GM21825 (cell line): ENCODE measurements around the gene ZNF534.
"Not testable (repeated sequence)": the region's sequence is repeated elsewhere in the genome, so short reads cannot be mapped to it uniquely, and the experiment has no call there.

Experiments used
- ATAC-seq: cut with Tn5 transposase; IDR thresholded peaks from one replicate; pipeline ENCODE4 v1.9.1; 2021; ENCODE audit warnings: mild to moderate bottlenecking, moderate library complexity; ENCODE audit not compliant: unreplicated experiment

The ZNF534 gene

DNA sequence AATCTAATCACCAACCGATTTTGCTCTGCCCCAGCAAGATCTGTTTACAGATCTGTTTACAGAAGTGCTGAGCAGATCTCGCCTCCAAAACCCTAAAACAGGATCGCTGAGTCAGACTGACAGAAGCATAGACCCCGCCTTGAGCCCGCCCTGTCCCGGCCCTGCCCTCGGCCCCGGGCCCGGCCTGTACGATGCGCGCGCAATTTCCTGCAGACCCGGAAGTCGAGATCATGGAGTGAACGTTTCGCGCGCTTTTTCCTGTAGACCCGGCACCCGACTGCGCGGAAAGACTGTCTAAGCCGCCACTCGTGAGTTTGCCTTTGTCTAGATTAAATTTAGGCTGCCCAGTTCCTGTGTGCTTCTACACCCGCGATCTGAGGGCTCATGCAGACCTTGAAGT, at the start of gene ZNF534:
Gene ZNF534 (plus strand): TSS at position 212 of the 400 bp plus-strand sequence. CDS start 2,327 bp downstream, outside the sequence.
- ATAC-seq = no peak

DNA sequence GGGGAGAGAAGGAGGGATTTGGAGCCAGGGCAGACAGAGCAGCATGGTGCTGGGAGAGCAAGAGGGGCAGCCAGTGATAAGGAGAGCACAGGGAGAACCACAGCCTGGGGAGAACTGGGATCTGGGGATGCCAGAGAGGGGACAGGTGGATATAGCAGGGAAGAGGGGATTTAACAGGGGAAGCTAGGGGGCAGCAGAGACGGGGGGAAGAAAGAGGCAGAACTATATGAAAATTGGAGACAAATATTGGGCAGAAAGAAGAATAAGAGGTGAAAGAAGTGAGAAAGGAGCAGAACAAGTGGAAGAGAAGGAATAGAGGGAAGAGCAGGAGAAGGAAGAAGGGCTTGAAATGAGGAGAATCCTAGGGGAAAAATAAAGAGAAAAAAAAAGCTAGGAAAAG, 37.8 kb upstream of the ZNF534 start:
- ATAC-seq = no peak

- peak; percentile 70 for ATAC-seq
Measured at GRCh38 chr19:52397310-52398080, 31.5 kb upstream of the ZNF534 start, which contains the start of gene ZNF528. Gene ZNF528 (plus strand): TSS chr19:52397849. CDS start chr19:52402014, 4,165 bp downstream.

- ATAC-seq = no peak
Measured at GRCh38 chr19:52398081-52398441, 30.9 kb upstream of the ZNF534 start.

DNA sequence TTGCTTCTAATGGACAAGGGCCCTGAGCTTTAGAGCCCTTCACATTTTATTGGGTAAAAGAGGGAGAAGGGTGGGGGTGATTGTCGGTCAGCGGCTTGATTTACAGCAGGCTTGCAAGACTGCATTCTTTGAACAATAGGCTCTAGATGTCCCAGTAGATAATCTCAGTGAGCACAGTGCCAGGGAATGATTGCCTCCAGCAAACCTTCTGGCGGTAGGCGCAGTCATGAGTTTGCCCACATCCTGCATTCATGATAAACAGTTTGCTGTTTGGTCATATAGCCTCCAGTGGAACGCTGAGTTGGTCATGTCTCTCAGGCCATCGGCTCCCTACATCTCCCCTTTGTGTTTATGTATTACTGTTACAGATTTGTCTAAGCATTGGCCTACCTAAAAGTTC, 18.7 kb upstream of the ZNF534 start:
- no peak for ATAC-seq

DNA sequence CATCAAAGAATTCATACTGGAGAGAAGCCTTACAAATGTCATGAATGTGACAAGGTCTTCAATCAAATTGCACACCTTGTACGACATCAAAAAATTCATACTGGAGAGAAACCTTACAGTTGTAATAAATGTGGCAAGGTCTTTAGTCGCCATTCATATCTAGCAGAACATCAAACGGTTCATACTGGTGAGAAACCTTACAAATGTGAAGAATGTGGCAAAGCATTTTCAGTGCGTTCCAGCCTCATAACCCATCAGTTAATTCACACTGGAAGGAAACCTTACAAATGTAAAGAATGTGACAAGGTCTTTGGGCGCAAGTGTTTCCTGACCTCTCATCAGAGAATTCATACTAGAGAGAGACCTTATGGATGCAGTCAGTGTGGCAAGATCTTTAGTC, 13.2 kb upstream of the ZNF534 start:
- ATAC-seq = no peak

DNA sequence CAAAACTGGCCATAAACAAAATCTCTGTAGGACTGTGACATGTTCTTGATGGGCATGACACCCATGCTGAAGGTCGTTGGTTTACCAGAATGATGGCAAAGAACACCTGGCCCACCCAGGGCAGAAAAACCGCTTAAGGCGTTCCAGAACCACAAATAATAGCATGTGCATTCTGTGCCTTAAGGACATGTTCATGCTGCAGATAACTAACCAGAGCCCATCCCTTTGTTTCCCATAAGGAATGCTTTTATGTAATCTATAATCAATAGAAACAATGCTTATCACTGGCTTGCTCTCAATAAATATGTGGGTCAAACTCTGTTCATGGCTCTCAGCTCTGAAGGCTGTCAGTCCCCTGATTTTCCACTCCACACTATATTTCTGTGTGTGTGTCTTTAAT, 13.2 kb downstream of the ZNF534 start:
- ATAC-seq = no peak

- ATAC-seq = no peak
Measured at GRCh38 chr19:52444506-52444905, 15.6 kb downstream of the ZNF534 start.

GRCh38 chr19:52451241-52451640, 22.3 kb downstream of the ZNF534 start:
- no peak for ATAC-seq

DNA sequence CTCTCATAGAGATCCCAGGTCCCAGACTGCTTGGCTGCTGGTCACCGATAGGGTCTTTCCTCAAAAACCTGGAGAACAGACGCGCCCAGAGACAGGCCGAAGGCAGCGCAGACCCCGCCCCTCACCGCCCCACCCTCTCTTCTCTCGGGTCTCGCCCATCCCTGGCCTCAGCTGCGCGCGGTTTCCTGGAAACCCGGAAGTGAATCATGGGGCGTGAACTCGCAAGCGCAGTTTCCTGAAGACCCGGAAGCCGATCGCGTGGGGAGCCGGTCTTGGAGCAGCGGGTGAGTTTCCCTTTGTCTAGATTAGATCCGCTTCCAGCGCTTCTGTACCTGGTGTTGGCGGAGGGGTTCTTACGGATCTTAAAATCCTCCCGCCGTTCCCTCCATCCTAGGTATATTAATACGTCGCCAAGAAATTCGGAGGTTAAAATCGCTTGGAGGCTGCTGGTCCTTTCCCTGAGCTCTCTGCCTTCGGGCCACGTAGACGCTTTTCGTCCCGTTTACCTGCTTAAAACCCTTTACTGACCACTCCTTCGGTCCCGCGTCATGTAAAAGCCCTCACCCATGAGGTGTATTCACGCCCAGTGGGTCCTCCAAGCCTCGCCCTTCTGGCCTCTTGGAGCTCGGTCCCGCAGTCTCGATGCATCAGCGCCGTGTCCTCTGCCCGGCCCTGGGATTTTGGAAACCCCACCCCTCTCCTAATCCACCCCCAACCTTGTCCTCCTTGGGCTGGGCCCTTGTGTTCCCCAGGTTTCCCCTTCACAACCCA, 24.6 kb downstream of the ZNF534 start, which contains the start of gene ZNF578:
Gene ZNF578 (plus strand): TSS at position 230 of the 771 bp plus-strand sequence. CDS start 48,293 bp downstream, outside the sequence.
- no peak for ATAC-seq

DNA sequence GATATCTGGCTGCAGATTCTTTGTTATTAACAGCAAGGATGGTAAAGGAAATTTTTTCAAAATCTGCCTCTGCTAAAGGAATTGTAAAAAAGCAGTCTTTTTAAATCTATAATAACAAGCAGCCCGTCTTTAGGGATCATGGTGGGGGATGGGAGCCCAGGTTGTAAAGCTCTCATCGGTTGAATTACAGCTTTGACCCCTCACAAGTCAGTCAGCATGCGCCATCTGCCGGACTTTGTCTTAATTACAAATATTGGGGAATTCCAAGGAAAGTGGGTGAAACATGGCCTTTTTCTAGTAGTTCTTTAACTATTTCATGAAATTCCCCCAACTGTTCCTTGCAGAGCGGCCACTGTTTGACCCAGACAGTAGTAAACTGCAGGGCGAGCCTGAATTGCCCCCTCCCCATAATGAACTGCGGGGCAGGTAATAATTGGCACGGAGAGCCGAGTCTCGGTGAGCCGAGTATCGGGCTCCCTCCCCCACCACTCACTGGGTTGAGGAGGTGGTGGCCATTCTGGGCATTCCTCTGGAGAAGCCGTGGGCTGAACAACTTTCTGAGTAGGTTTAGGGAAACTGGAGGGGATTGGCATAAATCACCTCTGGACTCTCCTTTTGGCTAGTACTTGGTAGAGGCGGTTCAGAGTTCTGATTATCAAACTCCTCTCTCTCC, 36.0 kb downstream of the ZNF534 start:
- ATAC-seq = no peak

DNA sequence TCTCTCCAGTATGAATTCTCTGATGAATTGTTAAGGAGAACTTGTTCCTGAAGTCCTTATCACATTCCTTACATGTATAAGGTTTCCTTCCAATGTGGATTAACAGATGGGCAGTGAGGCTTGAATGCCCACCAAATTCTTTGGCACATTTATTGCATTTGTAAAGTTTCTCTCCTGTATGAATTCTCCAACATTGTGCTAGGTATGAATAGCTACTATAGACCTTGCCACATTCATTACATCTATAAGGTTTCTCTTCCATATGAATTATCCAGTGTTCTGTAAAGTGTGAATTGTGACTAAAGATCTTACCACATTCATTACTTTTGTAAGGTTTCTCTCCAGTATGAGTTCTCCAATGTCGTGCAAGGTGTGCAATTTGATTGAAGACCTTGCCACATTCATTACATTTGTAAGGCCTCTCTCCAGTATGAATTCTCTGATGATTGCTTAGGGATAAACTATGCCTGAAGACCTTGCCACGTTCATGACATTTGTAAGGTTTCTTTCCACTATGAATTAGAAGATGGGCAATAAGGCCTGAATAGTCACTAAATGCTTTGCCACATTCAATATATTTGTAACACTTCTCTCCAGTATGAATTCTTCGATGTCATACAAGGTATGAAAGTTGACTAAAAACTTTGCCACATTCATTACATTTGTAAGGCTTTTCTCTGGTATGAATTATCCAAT, 44.9 kb downstream of the ZNF534 start:
- ATAC-seq = no peak

DNA sequence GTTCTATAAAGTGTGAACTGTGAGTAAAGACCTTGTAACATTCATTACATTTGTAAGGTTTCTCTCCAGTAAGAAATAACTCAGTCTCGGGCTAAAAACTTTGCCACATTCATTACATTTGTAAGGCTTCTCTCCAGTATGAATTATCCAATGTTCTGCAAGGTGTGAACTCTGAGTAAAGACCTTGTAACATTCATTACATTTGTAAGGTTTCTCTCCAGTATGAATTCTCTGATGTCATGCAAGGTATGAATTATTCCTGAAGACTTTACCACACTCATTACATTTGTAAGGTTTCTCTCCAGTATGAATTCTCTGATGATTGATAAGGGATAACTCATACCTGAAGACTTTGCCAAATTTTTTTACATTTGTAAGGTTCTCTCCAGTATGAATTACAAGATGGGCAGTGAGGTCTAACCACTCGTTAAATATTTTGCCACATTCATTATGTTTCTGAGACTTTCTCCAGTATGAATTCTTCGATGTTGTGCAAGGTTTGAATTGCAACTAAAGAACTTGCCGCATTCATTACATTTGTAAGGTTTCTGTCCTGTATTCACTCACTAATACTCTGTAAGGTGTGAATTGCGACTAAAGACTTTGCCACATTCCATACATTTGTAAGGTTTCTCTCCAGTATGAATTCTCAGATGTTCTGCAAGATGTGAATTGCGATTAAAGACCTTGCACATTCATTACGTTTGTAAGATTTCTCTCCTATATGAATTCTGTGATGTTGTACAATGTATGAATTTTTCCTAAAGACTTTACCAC, 45.6 kb downstream of the ZNF534 start:
- no peak for ATAC-seq

DNA sequence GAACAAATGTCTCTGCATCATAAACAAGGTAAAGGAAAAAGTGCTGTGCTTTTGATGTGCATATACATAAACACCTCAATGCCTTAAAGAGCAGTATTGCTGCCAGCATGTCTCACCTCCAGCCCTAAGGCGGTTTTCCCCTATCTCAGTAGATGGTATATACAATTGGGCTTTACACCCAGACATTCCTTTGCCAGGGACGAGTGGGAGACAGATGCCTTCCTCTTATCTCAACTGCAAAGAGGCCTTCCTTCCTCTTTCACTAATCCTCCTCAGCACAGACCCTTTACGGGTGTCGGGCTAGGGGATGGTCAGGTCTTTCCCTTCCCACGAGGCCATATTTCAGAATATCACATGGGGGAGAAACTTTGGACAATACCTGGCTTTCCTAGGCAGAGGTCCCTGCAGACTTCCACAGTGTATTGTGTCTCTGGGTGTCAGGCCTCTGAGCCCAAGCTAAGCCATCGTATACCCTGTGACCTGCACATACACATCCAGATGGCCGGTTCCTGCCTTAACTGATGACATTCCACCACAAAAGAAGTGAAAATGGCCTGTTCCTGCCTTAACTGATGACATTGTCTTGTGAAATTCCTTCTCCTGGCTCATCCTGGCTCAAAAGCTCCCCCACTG, 55.3 kb downstream of the ZNF534 start:
- not testable (repeated sequence) for ATAC-seq

DNA sequence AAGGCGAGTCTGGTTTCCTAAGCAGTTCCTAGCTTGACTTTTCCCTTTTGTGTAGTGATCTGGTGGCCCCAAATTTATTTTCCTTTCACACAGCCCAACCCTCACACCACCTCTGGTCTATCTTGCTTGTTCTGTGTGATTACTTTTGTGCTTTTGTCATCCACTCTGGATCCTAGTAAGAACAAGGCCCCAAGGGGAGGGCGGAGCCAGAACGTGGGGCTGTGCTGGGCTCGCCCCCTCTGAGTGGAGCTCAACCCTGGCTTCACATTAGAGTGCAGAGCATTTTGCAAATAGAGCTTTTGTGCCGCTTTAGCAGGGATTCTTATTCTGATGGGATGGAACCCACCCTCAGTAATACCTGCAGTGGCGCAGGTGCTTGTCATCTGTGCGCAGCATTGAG, 56.1 kb downstream of the ZNF534 start:
- ATAC-seq = not testable (repeated sequence)

- ATAC-seq = not testable (repeated sequence)
Measured at GRCh38 chr19:52485561-52486240, 56.8 kb downstream of the ZNF534 start.

- ATAC-seq = no peak
Measured at GRCh38 chr19:52492201-52492993, 63.4 kb downstream of the ZNF534 start.

GRCh38 chr19:52492994-52493470, 64.1 kb downstream of the ZNF534 start:
- no peak for ATAC-seq
